Stomach (tissue), 4 donors: Measurements from ENCODE around the gene ISG20L2.

Source experiments
- CTCF ChIP-seq, 7 experiments: fragments of 450-650 bp in 4 of 7; fragments of 200-600 bp in 3 of 7; sonication (generic) in 3 of 7; IDR thresholded peaks; one replicate each; pipeline ENCODE4 v1.5.1; 2016 to 2019; ENCODE audit warnings: antibody characterized with exemption in 7 of 7, control low read depth in 2 of 7, mild to moderate bottlenecking in 1 of 7
- EP300 ChIP-seq: sonication (generic); formaldehyde crosslinking; IDR thresholded peaks from one replicate; pipeline ENCODE4 v1.6.1; 2017; ENCODE audit warnings: antibody characterized with exemption
- POLR2A ChIP-seq, 4 donors: fragments of 450-650 bp; IDR thresholded peaks; one replicate each; pipeline ENCODE4 v1.6.1; 2016; ENCODE audit warnings: antibody characterized with exemption in 4 of 4, control low read depth in 2 of 4, mild to moderate bottlenecking in 1 of 4, moderate library complexity in 1 of 4
- POLR2AphosphoS5 ChIP-seq, 3 donors: sonication (generic); formaldehyde crosslinking; IDR thresholded peaks; one replicate each; pipeline ENCODE4 v1.6.1; 2016; ENCODE audit warnings: antibody characterized with exemption in 3 of 3

GRCh38 chr1:156698995-156699394, 29.6 kb downstream of the ISG20L2 start:
- no peak for TF ChIP-seq POLR2A (IDR thresholded peaks at IDR 0.05)
- no peak for TF ChIP-seq CTCF (IDR thresholded peaks at IDR 0.05)
- no peak for TF ChIP-seq POLR2AphosphoS5 (IDR thresholded peaks at IDR 0.05)
- TF ChIP-seq EP300, result no peak
